ENCODE results near the gene MPDU1. TPM values are rescaled to one million over a fixed set of nuclear protein-coding genes. Genes with fewer than 3 reads are reported as not detected.

Gene MPDU1
- total RNA-seq, 1 experiment from 2014 or later, result 50.9 TPM

DNA sequence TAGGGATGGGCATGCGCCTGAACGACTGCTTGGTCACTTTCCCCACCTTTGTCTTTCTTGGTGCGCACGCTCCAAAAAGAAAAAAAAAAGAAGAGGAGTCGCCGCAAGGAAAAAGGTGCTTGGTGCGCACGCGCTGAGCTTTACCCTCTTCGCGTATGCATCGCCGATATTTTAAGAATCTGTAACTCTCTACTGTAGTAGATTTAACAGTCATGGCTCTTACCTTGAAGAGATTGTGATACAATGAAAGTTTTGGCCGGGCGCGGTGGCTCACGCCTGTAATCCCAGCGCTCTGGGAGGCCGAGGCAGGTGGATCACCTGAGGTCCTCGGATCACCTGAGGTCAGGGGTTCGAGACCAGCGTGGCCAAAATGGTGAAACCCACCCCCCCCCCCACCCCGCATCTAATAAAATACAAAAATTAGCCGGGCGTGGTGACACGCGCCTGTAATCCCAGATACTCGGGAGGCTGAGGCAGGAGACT lies 31.7 kb downstream of the MPDU1 start:
- no peak for DNase-seq (ENCODE audit: low read depth, low spot score)
- Histone ChIP-seq H3K79me2 (ENCODE audit: insufficient read depth, low read length) (peaks cover 40% of the 10 kb centered on the region), H3K36me3 (ENCODE audit: control insufficient read depth in 1 of 2, insufficient read depth in 2 of 2, low read length in 2 of 2) (peaks cover 7 to 17% of the 10 kb centered on the region in 2 experiments), H3K9me2 (ENCODE audit: insufficient read depth) (no peaks in the 10 kb centered on the region), H3K9ac (ENCODE audit: low read length) (peak overlapping the region; percentile 53), H3K27me3 (ENCODE audit: insufficient read depth, low read length) (no peaks in the 10 kb centered on the region), H4K20me1 (ENCODE audit: insufficient read depth) (no peaks in the 10 kb centered on the region), H3K4me2 (ENCODE audit: low read length) (peak overlapping the region; percentile 70), H2AFZ (ENCODE audit: low read depth, low read length, poor library complexity, severe bottlenecking) (no peak overlapping the region), H3K4me3 (replicated peaks in 1 of 2; ENCODE audit: low read depth in 1 of 2, low read length in 2 of 2) (peak overlapping the region; percentile 42 to 49), H3K9me3 (ENCODE audit: control insufficient read depth in 1 of 2, insufficient read depth in 1 of 2, low read depth in 1 of 2, low read length in 2 of 2) (no peaks in the 10 kb centered on the region), H3K4me1 (ENCODE audit: control insufficient read depth in 1 of 2, insufficient read depth in 2 of 2, low read length in 2 of 2) (peaks cover 12 to 22% of the 10 kb centered on the region in 2 experiments), H3K27ac (ENCODE audit: low read depth, low read length) (peak overlapping the region; percentile 75)
- POLR2A ChIA-PET, result interaction anchor here (0.8 to 2.5 kb wide), 5 partner anchors 12 to 72 kb away, joined by 4 to 27 read pairs (median 7); partner anchors contain the start of genes MPDU1, SAT2, SHBG and TP53
- intact Hi-C loops (cut with micrococcal nuclease), result loop anchor here (2.0 kb wide), 1 partner anchor 71 kb away; the partner anchor contains the start of gene TP53
- TF ChIP-seq POLR2A (IDR thresholded peaks at IDR 0.05; ENCODE audit: borderline replicate concordance, extremely low read depth, insufficient read depth, insufficient read length), result peak; percentile 32
- TF ChIP-seq SIN3A (IDR thresholded peaks at IDR 0.05; ENCODE audit: low read depth), result no peak
- no peak for TF ChIP-seq CBX3 (IDR thresholded peaks at IDR 0.05; ENCODE audit: low read depth)
- CTCF ChIA-PET, result interaction anchor here (1.0 to 2.1 kb wide), 6 partner anchors 9 to 72 kb away, joined by 3 to 16 read pairs (median 4); partner anchors contain the start of genes MPDU1, SAT2, TP53 and WRAP53
- no TSS peak for BruUV-seq (replicated peaks)
- ATAC-seq, result peak; percentile 2; the same call in 1 of the 2 replicates
- RAD21 ChIA-PET (ENCODE audit: low non-redundant PET in 1 of 2, low total read pairs in 2 of 2, uncharacterized antibody in 2 of 2, unreplicated experiment in 2 of 2), result interaction anchor here in 1 of 2 experiments (0.7 to 1.0 kb wide), 2 partner anchors 71 to 139 kb away, joined by 3 read pairs; no protein-coding TSS in a partner anchor

DNA sequence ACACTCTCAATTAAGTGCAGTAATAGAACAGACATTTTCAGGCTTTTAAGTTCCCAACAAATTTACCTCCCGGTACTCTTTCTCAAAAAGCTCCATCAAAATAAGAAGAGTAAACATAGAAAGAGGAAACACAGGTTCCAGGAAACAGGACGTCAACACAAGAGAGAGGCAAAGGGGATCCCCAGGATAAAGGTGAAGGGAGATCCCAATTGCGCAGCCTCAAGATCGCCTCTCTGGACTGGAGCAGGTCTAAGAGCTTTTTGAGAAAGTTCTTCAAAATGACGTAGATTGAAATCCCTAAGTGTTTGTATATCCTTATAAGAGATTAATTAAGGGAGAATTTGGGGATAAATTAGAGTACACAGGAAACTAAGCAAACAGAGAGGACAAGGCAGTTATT lies 35.0 kb downstream of the MPDU1 start:
- POLR2A ChIA-PET, result interaction anchor here (1.7 kb wide), 1 partner anchor 9 kb away, joined by 5 read pairs; the partner anchor contains the start of gene SAT2
- H3K4me3 ChIP-seq (replicated peaks in 1 of 2; ENCODE audit: low read depth in 1 of 2, low read length in 2 of 2), result no peak overlapping the region
- H3K4me2 ChIP-seq (ENCODE audit: low read length), result no peak overlapping the region
- TF ChIP-seq RAD21 (IDR thresholded peaks at IDR 0.05; ENCODE audit: low read depth) (no peak), EZH2 (IDR thresholded peaks at IDR 0.05) (no peak), JUND (IDR thresholded peaks at IDR 0.05) (no peak), EZH2phosphoT487 (IDR thresholded peaks at IDR 0.05; ENCODE audit: borderline replicate concordance) (no peak), FOSL1 (IDR thresholded peaks at IDR 0.05; ENCODE audit: low read depth) (no peak), ZFX (IDR thresholded peaks at IDR 0.05) (no peak), EGR1 (IDR thresholded peaks at IDR 0.05; ENCODE audit: low read depth) (no peak), POLR2AphosphoS5 (IDR thresholded peaks at IDR 0.05; ENCODE audit: low read depth, low read length) (no peak), TCF7L2 (IDR thresholded peaks at IDR 0.05; ENCODE audit: borderline replicate concordance, extremely low read depth, insufficient read depth, insufficient read length) (no peak)
- DNase-seq (ENCODE audit: low read depth, low spot score) (no peak), ATAC-seq (no peak)
- H3K9me2 ChIP-seq (ENCODE audit: insufficient read depth), result no peaks in the 10 kb centered on the region
- H3K4me1 ChIP-seq (ENCODE audit: control insufficient read depth in 1 of 2, insufficient read depth in 2 of 2, low read length in 2 of 2), result peaks cover 3 to 10% of the 10 kb centered on the region in 2 experiments; a peak in 3 of 4 replicates
- CTCF ChIA-PET, result interaction anchor here (2.2 kb wide), 1 partner anchor 14 kb away, joined by 7 read pairs; no protein-coding TSS in a partner anchor
- peaks cover 7% of the 10 kb centered on the region for H3K79me2 ChIP-seq (ENCODE audit: insufficient read depth, low read length)
- H4K20me1 ChIP-seq (ENCODE audit: insufficient read depth), result no peaks in the 10 kb centered on the region
- no peaks in the 10 kb centered on the region for H3K9me3 ChIP-seq (ENCODE audit: control insufficient read depth in 1 of 2, insufficient read depth in 1 of 2, low read depth in 1 of 2, low read length in 2 of 2)
- BruUV-seq (replicated peaks), result no TSS peak
- no peak overlapping the region for H3K9ac ChIP-seq (ENCODE audit: low read length)
- RAD21 ChIA-PET (ENCODE audit: low non-redundant PET in 1 of 2, low total read pairs in 2 of 2, uncharacterized antibody in 2 of 2, unreplicated experiment in 2 of 2), result no interaction called here
- no peaks in the 10 kb centered on the region for H3K27me3 ChIP-seq (ENCODE audit: insufficient read depth, low read length)
- no peak overlapping the region for H3K27ac ChIP-seq (ENCODE audit: low read depth, low read length)
- H3K36me3 ChIP-seq (ENCODE audit: control insufficient read depth in 1 of 2, insufficient read depth in 2 of 2, low read length in 2 of 2), result no peaks in the 10 kb centered on the region
- no peak overlapping the region for H2AFZ ChIP-seq (ENCODE audit: low read depth, low read length, poor library complexity, severe bottlenecking)
- intact Hi-C loops (cut with micrococcal nuclease), result no loop called here

Data from HCT116 (cell line).